H9 (cell line): ENCODE results near the gene SF3B1. TPM values are rescaled to one million over a fixed set of nuclear protein-coding genes. Genes with fewer than 3 reads are reported as not detected.

ENCODE experiments used
- DNase-seq: peaks from one replicate; pipeline ENCODE4 v3.0.0-alpha.2; 2017
- H2AFZ ChIP-seq: one replicate; pipeline ENCODE4 v1.6.1; 2013; ENCODE audit warnings: mild to moderate bottlenecking, low read length, control low read depth, moderate library complexity
- H2AK5ac ChIP-seq: 2 replicates; pipeline ENCODE4 v1.6.1; 2013; ENCODE audit warnings: low read length, control low read depth, mixed read lengths; ENCODE audit not compliant: insufficient read length
- H2BK120ac ChIP-seq: one replicate; pipeline ENCODE4 v1.6.1; 2013; ENCODE audit warnings: low read depth, mild to moderate bottlenecking, low read length, control low read depth, inconsistent platforms; ENCODE audit not compliant: poor library complexity, severe bottlenecking
- H2BK12ac ChIP-seq: 2 replicates; pipeline ENCODE4 v1.6.1; 2013; ENCODE audit warnings: low read length, control low read depth, mixed read lengths, low read depth; ENCODE audit not compliant: insufficient read length
- H2BK15ac ChIP-seq: 2 replicates; pipeline ENCODE4 v1.6.1; 2013; ENCODE audit warnings: low read depth, low read length, control low read depth
- H2BK20ac ChIP-seq: one replicate; pipeline ENCODE4 v1.6.1; 2013; ENCODE audit warnings: low read depth, mild to moderate bottlenecking, low read length, control low read depth, inconsistent platforms; ENCODE audit not compliant: poor library complexity, severe bottlenecking
- H2BK5ac ChIP-seq: 2 replicates; pipeline ENCODE4 v1.6.1; 2013; ENCODE audit warnings: low read length, control low read depth, mixed read lengths; ENCODE audit not compliant: insufficient read length
- H3K14ac ChIP-seq: 2 replicates; pipeline ENCODE4 v1.6.1; 2013; ENCODE audit warnings: low read length, control low read depth; ENCODE audit not compliant: insufficient read depth
- H3K18ac ChIP-seq: 2 replicates; pipeline ENCODE4 v1.6.1; 2013; ENCODE audit warnings: low read depth, mild to moderate bottlenecking, mixed read lengths, low read length, control low read depth; ENCODE audit not compliant: insufficient read length
- H3K23ac ChIP-seq: 2 replicates; pipeline ENCODE4 v1.6.1; 2013; ENCODE audit warnings: low read length, control low read depth, mixed read lengths, low read depth; ENCODE audit not compliant: insufficient read length
- H3K23me2 ChIP-seq: 2 replicates; pipeline ENCODE4 v1.6.1; 2013; ENCODE audit warnings: low read depth, mild to moderate bottlenecking, mixed read lengths, low read length, control low read depth; ENCODE audit not compliant: insufficient read length, poor library complexity, severe bottlenecking
- H3K27ac ChIP-seq: 2 replicates; pipeline ENCODE4 v1.5.1; 2013; ENCODE audit warnings: low read length, control low read depth, mixed read lengths, low read depth; ENCODE audit not compliant: insufficient read length
- H3K27me3 ChIP-seq: 2 replicates; pipeline ENCODE4 v1.6.1; 2013; ENCODE audit warnings: low read length, control low read depth, inconsistent platforms; ENCODE audit not compliant: insufficient read depth
- H3K4ac ChIP-seq: 2 replicates; pipeline ENCODE4 v1.6.1; 2013; ENCODE audit warnings: low read depth, mild to moderate bottlenecking, control low read depth, inconsistent platforms, low read length, moderate library complexity
- H3K4me1 ChIP-seq: 2 replicates; pipeline ENCODE4 v1.6.1; 2013; ENCODE audit warnings: low read length, control low read depth, inconsistent platforms; ENCODE audit not compliant: insufficient read depth
- H3K4me2 ChIP-seq: 2 replicates; pipeline ENCODE4 v1.6.1; 2013; ENCODE audit warnings: low read length, control low read depth, mixed read lengths; ENCODE audit not compliant: insufficient read length, insufficient read depth
- H3K56ac ChIP-seq: 2 replicates; pipeline ENCODE4 v1.6.1; 2013; ENCODE audit warnings: low read depth, mild to moderate bottlenecking, mixed read lengths, low read length, control low read depth; ENCODE audit not compliant: insufficient read length
- H3K79me1 ChIP-seq: 2 replicates; pipeline ENCODE4 v1.6.1; 2013; ENCODE audit warnings: low read depth, mild to moderate bottlenecking, moderate library complexity, low read length, control low read depth, inconsistent platforms; ENCODE audit not compliant: insufficient read depth, poor library complexity, severe bottlenecking
- H3K79me2 ChIP-seq: 2 replicates; pipeline ENCODE4 v1.6.1; 2013; ENCODE audit warnings: low read length, control low read depth, inconsistent platforms; ENCODE audit not compliant: insufficient read depth
- H3K9ac ChIP-seq: 2 replicates; pipeline ENCODE4 v1.6.1; 2013; ENCODE audit warnings: low read length, control low read depth, mixed read lengths; ENCODE audit not compliant: insufficient read length; ENCODE audit errors: extremely low read depth
- H3K9me3 ChIP-seq: one replicate; pipeline ENCODE4 v1.6.1; 2013; ENCODE audit warnings: low read depth, low read length, inconsistent platforms; ENCODE audit not compliant: control insufficient read depth
- H3T11ph ChIP-seq: one replicate; pipeline ENCODE4 v1.6.1; 2013; ENCODE audit warnings: mild to moderate bottlenecking, low read length, control low read depth, inconsistent platforms
- H4K20me1 ChIP-seq: one replicate; pipeline ENCODE4 v1.6.1; 2013; ENCODE audit not compliant: control insufficient read depth, insufficient read length, insufficient read depth
- H4K5ac ChIP-seq: 2 replicates; pipeline ENCODE4 v1.6.1; 2013; ENCODE audit warnings: low read depth, mild to moderate bottlenecking, mixed read lengths, low read length, control low read depth; ENCODE audit not compliant: insufficient read length
- H4K8ac ChIP-seq: replicated peaks from 2 replicates; pipeline ENCODE4 v1.6.1; 2013; ENCODE audit warnings: low read length, control low read depth, mixed read lengths, low read depth; ENCODE audit not compliant: insufficient read length
- H4K91ac ChIP-seq: 2 replicates; pipeline ENCODE4 v1.6.1; 2013; ENCODE audit warnings: low read depth, mild to moderate bottlenecking, moderate library complexity, mixed read lengths, low read length, control low read depth; ENCODE audit not compliant: insufficient read length
- H3K27ac Mint-ChIP-seq, 3 experiments: 2 replicates in 2 of 3; 3 replicates in 1 of 3; pipeline ENCODE4 v1.8.0; 2020 to 2021; ENCODE audit warnings: mixed read lengths in 3 of 3, mild to moderate bottlenecking in 1 of 3, moderate library complexity in 1 of 3
- H3K27me3 Mint-ChIP-seq: 2 replicates; pipeline ENCODE4 v1.8.0; 2021; ENCODE audit warnings: low read depth, mild to moderate bottlenecking, moderate library complexity, mixed read lengths
- H3K36me3 Mint-ChIP-seq, 3 experiments: 2 replicates in 2 of 3; 3 replicates in 1 of 3; pipeline ENCODE4 v1.8.0; 2020 to 2021; ENCODE audit warnings: low read depth in 3 of 3, mixed read lengths in 3 of 3; ENCODE audit not compliant: insufficient read depth in 1 of 3
- H3K4me1 Mint-ChIP-seq, 2 experiments: 2 replicates each; pipeline ENCODE4 v1.8.0; 2020; ENCODE audit warnings: mixed read lengths in 2 of 2
- H3K4me3 Mint-ChIP-seq, 2 experiments: 2 replicates in 1 of 2; 3 replicates in 1 of 2; pipeline ENCODE4 v1.8.0; 2020 to 2021; ENCODE audit warnings: mild to moderate bottlenecking in 2 of 2, mixed read lengths in 2 of 2, moderate library complexity in 1 of 2
- H3K9me3 Mint-ChIP-seq, 2 experiments: 2 replicates in 1 of 2; 3 replicates in 1 of 2; pipeline ENCODE4 v1.8.0; 2020; ENCODE audit warnings: mild to moderate bottlenecking in 2 of 2, mixed read lengths in 2 of 2, moderate library complexity in 1 of 2
- CTCF ChIP-seq: fragments of 200-600 bp; sonication (generic); conservative IDR thresholded peaks from 3 replicates; pipeline ENCODE4 v1.8.0; 2021; ENCODE audit warnings: antibody characterized with exemption, mild to moderate bottlenecking
- WGBS: extraction: QIAGEN DNeasy Blood & Tissue Kit; methylation state at CpG from one replicate; pipeline ENCODE4 v1.1.7; 2013; ENCODE audit warnings: missing lambda C conversion rate, low lambda C conversion rate, mixed read lengths; ENCODE audit not compliant: insufficient read length; ENCODE audit errors: extremely low coverage; 5-methylcytosine and 5-hydroxymethylcytosine counted together
- total RNA-seq: library from RNA; stranded (reverse); gene quantifications from 2 replicates; pipeline ENCODE4 v1.2.1, GENCODE V29; 2021

The SF3B1 gene
- total RNA-seq, 1 experiment from 2014 or later, result 278 TPM

GRCh38 chr2:197435598-197436420, 981 bp upstream of the SF3B1 start:
- H3K23ac ChIP-seq, result no peak overlapping the region
- no peak overlapping the region for H4K91ac ChIP-seq
- no peaks in the 10 kb centered on the region for H3K27me3 Mint-ChIP-seq
- no peak overlapping the region for H2BK5ac ChIP-seq
- no peak overlapping the region for H2AFZ ChIP-seq
- H3K4me3 Mint-ChIP-seq, result peak overlapping the region; percentile 93 to 99
- H3K9me3 ChIP-seq, result no peaks in the 10 kb centered on the region
- peak overlapping the region; percentile 92 for H3K9ac ChIP-seq
- H4K8ac ChIP-seq, result no peak overlapping the region
- H3K9me3 Mint-ChIP-seq, result no peaks in the 10 kb centered on the region
- no peak overlapping the region for H2BK15ac ChIP-seq
- no peak overlapping the region for H3K4ac ChIP-seq
- peak overlapping the region; percentile 41 for H3K18ac ChIP-seq
- peaks cover 26 to 27% of the 10 kb centered on the region in 2 experiments for H3K4me1 Mint-ChIP-seq
- H2BK12ac ChIP-seq, result no peak overlapping the region
- no peak overlapping the region for H3K56ac ChIP-seq
- H3K4me2 ChIP-seq, result peak overlapping the region; percentile 84
- H3K27me3 ChIP-seq, result no peaks in the 10 kb centered on the region
- H3K27ac Mint-ChIP-seq, result peak overlapping the region; percentile 99 to 100 (median 100); a peak in 5 of 7 replicates
- no peaks in the 10 kb centered on the region for H3K4me1 ChIP-seq
- H3K14ac ChIP-seq, result no peak overlapping the region
- peaks cover 6% of the 10 kb centered on the region for H3K23me2 ChIP-seq
- peaks cover 3 to 13% (median 11%) of the 10 kb centered on the region in 3 experiments; a peak in 3 of 7 replicates for H3K36me3 Mint-ChIP-seq
- TF ChIP-seq CTCF, result no peak
- no peaks in the 10 kb centered on the region for H3K79me1 ChIP-seq
- no peak overlapping the region for H2AK5ac ChIP-seq
- no peak for DNase-seq
- no peak overlapping the region for H2BK20ac ChIP-seq
- no peak overlapping the region for H2BK120ac ChIP-seq
- peaks cover 38% of the 10 kb centered on the region for H3K79me2 ChIP-seq
- H3T11ph ChIP-seq, result no peak overlapping the region
- H3K27ac ChIP-seq, result no peak overlapping the region
- no CpG with 5 or more reads among the region's 16 CpGs for WGBS
- H4K5ac ChIP-seq, result no peak overlapping the region
- H4K20me1 ChIP-seq, result no peaks in the 10 kb centered on the region
